ENCODE measurements around the gene KRT15. TPM values are rescaled to one million over a fixed set of nuclear protein-coding genes. Genes with fewer than 3 reads are reported as not detected.

The KRT15 gene
- total and polyA plus RNA-seq, 4 donors, result 15.2 to 51.7 (median 27.0) TPM

DNA sequence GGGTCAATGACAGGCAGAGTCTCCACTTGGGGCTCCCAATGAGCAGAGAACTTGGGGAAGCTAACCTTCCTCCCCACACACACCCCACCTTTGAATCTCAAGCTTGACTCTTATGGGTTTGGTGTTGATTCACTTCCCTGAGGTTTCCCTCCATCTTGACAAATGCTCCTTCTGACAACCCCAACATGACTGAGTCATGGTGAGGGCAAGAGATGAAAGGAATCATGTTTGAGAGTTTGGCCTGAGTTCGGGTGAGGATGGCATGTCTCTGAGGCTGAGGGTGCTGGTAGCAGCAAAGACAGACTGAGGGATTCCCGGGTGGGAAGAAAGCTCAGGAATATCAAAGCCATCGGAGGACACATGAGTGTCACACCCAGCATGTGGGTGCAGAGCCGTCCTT, 34.5 kb upstream of the KRT15 start:
- Histone ChIP-seq H3K9ac (ENCODE audit: insufficient read depth in 1 of 2, low read length in 2 of 2) (no peak overlapping the region), H3K27me3 (ENCODE audit: control insufficient read depth in 3 of 3, insufficient read depth in 3 of 3, low read length in 2 of 3) (peaks cover 0 to 4% (median 0%) of the 10 kb centered on the region in 3 donors)
- TF ChIP-seq, protein P1, sequence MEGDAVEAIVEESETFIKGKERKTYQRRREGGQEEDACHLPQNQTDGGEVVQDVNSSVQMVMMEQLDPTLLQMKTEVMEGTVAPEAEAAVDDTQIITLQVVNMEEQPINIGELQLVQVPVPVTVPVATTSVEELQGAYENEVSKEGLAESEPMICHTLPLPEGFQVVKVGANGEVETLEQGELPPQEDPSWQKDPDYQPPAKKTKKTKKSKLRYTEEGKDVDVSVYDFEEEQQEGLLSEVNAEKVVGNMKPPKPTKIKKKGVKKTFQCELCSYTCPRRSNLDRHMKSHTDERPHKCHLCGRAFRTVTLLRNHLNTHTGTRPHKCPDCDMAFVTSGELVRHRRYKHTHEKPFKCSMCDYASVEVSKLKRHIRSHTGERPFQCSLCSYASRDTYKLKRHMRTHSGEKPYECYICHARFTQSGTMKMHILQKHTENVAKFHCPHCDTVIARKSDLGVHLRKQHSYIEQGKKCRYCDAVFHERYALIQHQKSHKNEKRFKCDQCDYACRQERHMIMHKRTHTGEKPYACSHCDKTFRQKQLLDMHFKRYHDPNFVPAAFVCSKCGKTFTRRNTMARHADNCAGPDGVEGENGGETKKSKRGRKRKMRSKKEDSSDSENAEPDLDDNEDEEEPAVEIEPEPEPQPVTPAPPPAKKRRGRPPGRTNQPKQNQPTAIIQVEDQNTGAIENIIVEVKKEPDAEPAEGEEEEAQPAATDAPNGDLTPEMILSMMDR (IDR thresholded peaks at IDR 0.05; ENCODE audit: control extremely low read depth, extremely low read depth), result no peak

DNA sequence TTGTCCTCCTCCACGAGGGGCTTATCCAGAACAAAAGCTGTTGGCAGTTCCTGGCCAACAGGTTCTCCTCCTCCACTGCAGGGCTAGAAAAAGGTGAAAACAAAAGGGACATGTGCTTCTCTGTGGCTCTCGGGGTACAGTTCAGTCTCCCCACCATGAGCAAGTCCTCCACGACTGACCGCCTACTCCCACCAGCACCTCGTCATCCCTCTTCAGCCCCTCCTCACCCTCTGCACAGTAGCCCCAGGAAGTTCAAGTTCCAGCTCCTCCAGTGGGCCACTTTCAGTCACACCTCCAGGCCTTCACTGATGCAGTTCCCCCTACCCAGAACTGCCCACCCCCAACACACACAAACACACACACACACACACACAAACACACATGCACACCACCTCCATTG, 33.8 kb upstream of the KRT15 start:
- Histone ChIP-seq H3K9ac (ENCODE audit: insufficient read depth in 1 of 2, low read length in 2 of 2) (no peak overlapping the region), H3K4me1 (ENCODE audit: control insufficient read depth in 5 of 5, insufficient read depth in 5 of 5, low read length in 5 of 5) (peaks cover 0 to 12% (median 0%) of the 10 kb centered on the region in 5 donors), H3K27ac (ENCODE audit: low read depth in 1 of 2, low read length in 1 of 2) (no peak overlapping the region), H3K9me3 (ENCODE audit: control insufficient read depth in 4 of 4, insufficient read depth in 3 of 4, low read length in 3 of 4) (peaks cover 0 to 2% (median 0%) of the 10 kb centered on the region in 4 donors), H3K36me3 (ENCODE audit: control insufficient read depth in 4 of 4, insufficient read depth in 4 of 4, low read length in 4 of 4) (no peaks in the 10 kb centered on the region), H3K27me3 (ENCODE audit: control insufficient read depth in 3 of 3, insufficient read depth in 3 of 3, low read length in 2 of 3) (no peaks in the 10 kb centered on the region), H3K4me3 (no peak overlapping the region)
- TF ChIP-seq, protein P1 (IDR thresholded peaks at IDR 0.05; ENCODE audit: control extremely low read depth, extremely low read depth), result no peak
- ATAC-seq (ENCODE audit: insufficient read depth, low FRiP score), result no peak
- WGBS, 2 donors, result 86 to 90% methylated on average over 5 of the region's 5 CpGs
- no peak for DNase-seq

More for the DNA sequence above, 34.5 kb upstream of the KRT15 start:
- no peaks in the 10 kb centered on the region for H3K36me3 ChIP-seq (ENCODE audit: control insufficient read depth in 4 of 4, insufficient read depth in 4 of 4, low read length in 4 of 4)
- no peak overlapping the region for H3K27ac ChIP-seq (ENCODE audit: low read depth in 1 of 2, low read length in 1 of 2)
- H3K9me3 ChIP-seq (ENCODE audit: control insufficient read depth in 4 of 4, insufficient read depth in 3 of 4, low read length in 3 of 4), result peaks cover 0 to 2% (median 0%) of the 10 kb centered on the region in 4 donors
- H3K4me1 ChIP-seq (ENCODE audit: control insufficient read depth in 5 of 5, insufficient read depth in 5 of 5, low read length in 5 of 5), result peaks cover 0 to 12% (median 0%) of the 10 kb centered on the region in 5 donors
- 80 to 83% methylated on average over 4 of the region's 4 CpGs for WGBS, 2 donors
- no peak overlapping the region for H3K4me3 ChIP-seq
- no peak for DNase-seq
- no peak for ATAC-seq (ENCODE audit: insufficient read depth, low FRiP score)

DNA sequence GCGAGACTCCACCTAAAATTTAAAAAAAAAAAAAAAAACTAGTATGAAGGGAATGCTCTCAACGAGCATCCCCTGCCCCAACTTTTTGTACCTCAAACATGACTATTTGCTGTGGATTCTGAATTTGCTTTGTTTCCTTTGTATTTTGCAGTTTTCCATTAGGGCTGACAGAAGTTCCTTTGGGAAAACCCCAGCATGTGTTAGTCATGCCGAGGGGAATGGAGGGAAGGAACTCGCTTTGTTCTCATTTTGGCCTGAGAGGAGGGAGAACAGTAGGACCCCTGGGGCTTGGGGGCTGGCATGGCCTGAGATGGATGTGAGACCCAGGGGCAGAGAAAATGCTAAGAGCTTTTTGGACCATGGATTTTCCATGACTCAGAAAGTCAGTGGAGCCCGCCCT, 32.7 kb upstream of the KRT15 start:
- no peak for DNase-seq
- 66 to 82% methylated on average over 5 of the region's 5 CpGs for WGBS, 2 donors
- Histone ChIP-seq H3K27me3 (ENCODE audit: control insufficient read depth in 3 of 3, insufficient read depth in 3 of 3, low read length in 2 of 3) (no peaks in the 10 kb centered on the region), H3K4me3 (no peak overlapping the region), H3K9ac (ENCODE audit: insufficient read depth in 1 of 2, low read length in 2 of 2) (no peak overlapping the region), H3K9me3 (ENCODE audit: control insufficient read depth in 4 of 4, insufficient read depth in 3 of 4, low read length in 3 of 4) (peaks cover 0 to 7% (median 0%) of the 10 kb centered on the region in 4 donors), H3K4me1 (ENCODE audit: control insufficient read depth in 5 of 5, insufficient read depth in 5 of 5, low read length in 5 of 5) (peaks cover 0 to 12% (median 0%) of the 10 kb centered on the region in 5 donors), H3K27ac (ENCODE audit: low read depth in 1 of 2, low read length in 1 of 2) (no peak overlapping the region), H3K36me3 (ENCODE audit: control insufficient read depth in 4 of 4, insufficient read depth in 4 of 4, low read length in 4 of 4) (no peaks in the 10 kb centered on the region)
- ATAC-seq (ENCODE audit: insufficient read depth, low FRiP score), result no peak
- TF ChIP-seq, protein P1 (IDR thresholded peaks at IDR 0.05; ENCODE audit: control extremely low read depth, extremely low read depth), result no peak

DNA sequence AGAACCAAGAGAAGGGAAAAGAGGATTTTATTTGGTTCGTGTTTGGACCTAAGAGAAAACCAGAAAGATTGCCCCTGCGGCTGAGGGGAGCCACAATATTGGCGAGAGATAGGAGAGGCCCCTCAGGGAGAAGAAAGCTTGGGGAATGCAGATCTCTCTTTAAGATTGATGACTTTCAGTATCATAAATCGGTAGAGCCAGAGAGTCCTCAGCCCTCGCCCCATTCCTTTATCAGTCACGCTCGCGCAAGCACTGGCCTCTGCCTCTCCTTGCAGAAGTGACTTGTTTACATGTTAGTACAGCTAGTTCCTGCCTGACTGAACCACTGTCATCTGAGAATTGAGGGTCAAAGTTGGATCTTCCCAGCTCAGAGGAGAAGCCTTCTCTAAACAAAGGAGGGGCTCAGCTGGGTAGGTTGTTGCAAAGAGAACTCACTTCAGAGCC, 30.9 kb upstream of the KRT15 start:
- no peaks in the 10 kb centered on the region for H3K36me3 ChIP-seq (ENCODE audit: control insufficient read depth in 4 of 4, insufficient read depth in 4 of 4, low read length in 4 of 4)

More for the DNA sequence above, 30.9 kb upstream of the KRT15 start:
- Histone ChIP-seq H3K9me3 (ENCODE audit: control insufficient read depth in 4 of 4, insufficient read depth in 3 of 4, low read length in 3 of 4) (peaks cover 0 to 7% (median 0%) of the 10 kb centered on the region in 4 donors), H3K27ac (ENCODE audit: low read depth in 1 of 2, low read length in 1 of 2) (no peak overlapping the region), H3K4me1 (ENCODE audit: control insufficient read depth in 5 of 5, insufficient read depth in 5 of 5, low read length in 5 of 5) (peaks cover 0 to 12% (median 5%) of the 10 kb centered on the region in 5 donors), H3K9ac (ENCODE audit: insufficient read depth in 1 of 2, low read length in 2 of 2) (no peak overlapping the region), H3K27me3 (ENCODE audit: control insufficient read depth in 3 of 3, insufficient read depth in 3 of 3, low read length in 2 of 3) (no peaks in the 10 kb centered on the region), H3K4me3 (no peak overlapping the region)
- 71 to 81% methylated on average over 8 of the region's 8 CpGs for WGBS, 2 donors
- peak in 1 of 3 donors; percentile 69 for DNase-seq
- TF ChIP-seq, protein P1 (IDR thresholded peaks at IDR 0.05; ENCODE audit: control extremely low read depth, extremely low read depth), result no peak
- no peak for ATAC-seq (ENCODE audit: insufficient read depth, low FRiP score)
